Endothelial cell of hepatic sinusoid (primary cell): Measurements from ENCODE around the gene HCN2.

Experiments
- in situ Hi-C: cut with HindIII; loops from 2 replicates; pipeline ENCODE4 v1.10.0; 2017; ENCODE audit warnings: low sequenced_read_pairs

HCN2 gene

DNA sequence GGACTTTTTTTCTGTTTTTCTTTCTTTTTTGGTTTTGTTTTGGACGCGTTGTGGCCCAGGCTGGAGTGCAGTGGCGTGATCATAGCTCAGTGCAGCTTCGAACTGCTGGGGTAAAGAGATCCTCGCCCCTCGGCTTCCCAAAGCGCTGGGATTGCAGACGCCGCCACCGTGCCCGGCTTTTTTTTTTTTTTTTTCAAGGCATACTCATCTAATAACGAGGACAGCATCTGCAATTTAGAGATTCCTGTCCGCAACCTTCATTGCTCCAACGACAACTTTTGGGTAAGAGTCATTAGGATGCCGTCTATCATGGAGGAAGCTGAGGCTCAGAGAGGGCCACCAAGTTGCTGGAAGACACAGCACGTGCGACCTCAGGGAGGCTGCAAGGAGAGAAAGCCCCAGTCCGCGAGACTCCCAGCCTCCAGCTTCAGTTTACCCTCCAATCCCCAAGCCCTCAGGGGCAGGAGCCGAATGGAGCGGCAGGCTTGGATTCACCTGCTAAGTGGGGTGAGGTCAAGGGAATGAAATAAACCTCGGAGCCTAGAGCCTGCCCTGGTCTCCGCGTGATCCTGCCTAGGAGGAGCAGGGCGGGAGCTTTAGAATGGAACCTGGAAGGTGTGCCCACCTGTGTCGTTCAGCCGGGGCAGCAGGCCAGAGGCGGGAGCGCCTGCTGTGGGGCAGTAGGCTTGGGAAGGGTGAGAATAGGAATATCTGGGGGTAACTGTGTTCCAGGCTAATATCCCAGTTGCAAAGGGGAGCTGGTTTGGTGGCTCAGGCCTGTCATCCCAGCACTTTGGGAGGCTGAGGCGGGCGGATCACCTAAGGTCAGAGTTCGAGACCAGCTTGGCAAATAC is 44.3 kb downstream of the HCN2 start:
- in situ Hi-C loops: no loop called here

DNA sequence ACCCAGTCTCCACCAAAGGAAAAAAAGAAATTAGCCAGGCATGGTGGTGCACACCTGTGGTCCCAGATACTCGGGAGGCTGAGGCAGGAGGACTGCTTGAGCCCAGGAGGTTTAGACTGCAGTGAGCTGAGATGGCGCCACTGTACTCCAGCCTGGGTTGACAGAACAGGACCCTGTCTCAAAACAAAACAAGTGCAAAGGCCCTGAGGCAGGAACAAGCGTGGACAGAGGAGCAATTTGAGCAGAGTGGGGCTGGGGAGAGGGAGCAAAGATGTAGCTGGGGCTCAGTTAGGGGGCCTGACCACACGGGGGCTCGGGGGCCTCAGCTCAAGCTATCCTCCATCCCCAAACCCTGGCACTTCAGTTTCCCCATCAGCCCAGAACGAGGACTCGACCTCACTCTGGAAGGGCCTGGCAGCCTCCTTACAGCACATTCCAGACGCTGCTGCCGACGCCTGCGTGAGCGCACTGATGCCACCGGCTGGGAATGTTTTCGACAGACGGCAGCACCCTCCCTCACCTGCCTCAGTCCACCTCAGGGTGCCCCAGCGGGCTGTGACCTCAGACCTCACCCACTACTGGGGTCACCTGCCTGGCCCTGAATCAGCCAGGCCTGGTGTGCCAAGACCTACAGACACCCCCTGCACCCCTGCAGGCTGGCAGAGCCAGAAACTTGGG is 45.4 kb downstream of the HCN2 start:
- in situ Hi-C loops: no loop called here

DNA sequence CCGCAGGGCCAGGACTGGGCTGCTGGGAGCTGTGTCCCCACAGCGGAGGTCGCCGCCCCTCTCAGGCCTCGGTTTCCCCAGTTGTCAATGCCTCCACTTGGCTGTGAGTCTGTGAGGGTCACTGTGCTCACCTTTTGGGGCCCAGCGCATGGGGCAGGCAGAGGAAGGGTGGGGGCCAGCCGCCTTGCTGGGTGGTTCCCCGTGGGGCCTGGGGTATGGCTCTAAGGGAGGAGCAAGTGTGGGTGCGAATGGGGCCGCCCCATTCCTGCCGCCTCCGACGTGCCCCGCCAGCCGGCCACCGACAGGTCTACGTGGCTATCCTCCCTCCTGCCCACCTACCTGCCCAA is 49.2 kb downstream of the HCN2 start:
- in situ Hi-C loops: no loop called here

DNA sequence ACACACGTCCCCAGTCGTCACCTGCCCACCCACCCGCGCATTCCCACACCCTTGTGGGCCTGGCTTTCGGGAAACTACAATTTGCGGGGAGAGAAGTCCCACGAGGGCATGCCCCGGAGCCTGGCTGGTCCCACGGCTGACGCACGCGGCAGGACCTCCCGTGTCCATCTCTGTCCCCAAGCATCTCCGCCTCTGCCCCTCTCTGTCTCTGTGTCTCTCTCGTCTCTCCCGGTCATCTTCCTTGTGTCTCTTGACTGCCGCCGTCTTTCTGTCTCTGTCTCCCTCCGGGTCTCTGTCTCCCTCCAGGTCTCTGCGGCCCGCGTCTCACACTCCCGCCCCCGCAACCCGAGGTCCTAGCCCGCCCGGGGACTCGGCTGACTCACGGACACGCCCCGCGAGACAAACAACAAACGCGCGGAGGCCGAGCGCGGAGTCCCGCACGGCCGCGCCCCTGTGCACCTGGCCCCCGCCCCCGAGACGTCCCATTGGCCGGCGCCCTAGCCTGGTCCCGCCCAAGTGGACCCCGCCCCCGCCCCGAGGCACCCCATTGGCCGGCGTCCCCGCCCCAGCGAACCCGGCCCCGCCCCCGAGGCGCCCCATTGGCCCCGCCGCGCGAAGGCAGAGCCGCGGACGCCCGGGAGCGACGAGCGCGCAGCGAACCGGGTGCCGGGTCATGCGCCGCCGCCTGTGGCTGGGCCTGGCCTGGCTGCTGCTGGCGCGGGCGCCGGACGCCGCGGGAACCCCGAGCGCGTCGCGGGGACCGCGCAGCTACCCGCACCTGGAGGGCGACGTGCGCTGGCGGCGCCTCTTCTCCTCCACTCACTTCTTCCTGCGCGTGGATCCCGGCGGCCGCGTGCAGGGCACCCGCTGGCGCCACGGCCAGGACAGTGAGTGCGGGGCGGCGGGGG is 49.8 kb downstream of the HCN2 start, which contains the start of gene FGF22:
Gene FGF22, plus strand, starts transcription at position 627 of the 908 bp plus-strand sequence. Its CDS starts 47 bp downstream, at position 674.
- in situ Hi-C loops: no loop called here

DNA sequence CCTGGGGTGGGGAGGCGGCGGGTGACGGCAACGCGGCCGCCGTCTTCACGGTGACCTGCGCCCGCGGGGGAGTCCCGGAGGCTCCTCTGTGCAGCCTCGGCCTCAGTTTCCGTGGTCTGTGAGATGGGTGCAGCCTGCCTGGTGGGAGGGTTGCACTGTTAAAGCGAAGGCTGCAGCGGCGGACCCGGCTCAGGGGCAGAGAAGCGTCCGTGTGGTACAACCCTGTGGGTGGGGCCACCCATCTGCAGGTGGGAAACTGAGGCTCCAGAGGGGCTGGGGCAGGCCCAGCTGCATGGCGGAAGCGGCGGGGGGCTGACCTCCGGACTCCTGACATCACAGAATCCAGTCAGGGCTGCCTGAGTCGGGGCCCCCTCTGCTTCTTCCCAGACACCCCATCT is 50.5 kb downstream of the HCN2 start:
- in situ Hi-C loops: no loop called here

DNA sequence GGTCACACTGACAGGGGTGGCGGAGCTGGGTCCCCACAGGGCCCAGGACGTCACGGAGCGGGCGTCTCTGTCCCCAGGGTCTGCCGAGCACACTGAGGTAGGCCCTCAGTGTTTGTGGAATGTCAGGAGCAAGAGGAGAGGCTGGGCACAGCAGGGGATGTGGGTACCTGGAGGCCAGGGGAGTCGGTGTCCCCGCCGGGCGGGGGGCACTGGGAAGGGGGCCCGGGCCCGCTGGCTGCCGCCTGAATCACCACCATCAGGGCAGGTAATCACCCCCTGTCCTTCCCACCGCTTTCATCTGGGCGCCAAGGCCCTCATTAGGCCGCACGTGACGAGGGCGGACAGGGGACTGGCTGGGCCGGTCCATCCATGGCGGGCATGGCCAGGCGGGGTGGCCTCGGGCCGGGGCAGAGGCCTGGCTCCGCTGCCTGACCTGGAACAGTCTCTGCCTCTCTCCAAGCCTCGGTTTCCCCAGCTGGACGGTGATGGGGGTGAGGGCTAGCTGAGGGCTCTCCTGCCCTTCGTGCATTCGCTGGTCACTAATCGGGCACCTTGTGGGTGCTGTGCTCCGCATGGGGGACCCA is 51.0 kb downstream of the HCN2 start:
- in situ Hi-C loops: no loop called here

DNA sequence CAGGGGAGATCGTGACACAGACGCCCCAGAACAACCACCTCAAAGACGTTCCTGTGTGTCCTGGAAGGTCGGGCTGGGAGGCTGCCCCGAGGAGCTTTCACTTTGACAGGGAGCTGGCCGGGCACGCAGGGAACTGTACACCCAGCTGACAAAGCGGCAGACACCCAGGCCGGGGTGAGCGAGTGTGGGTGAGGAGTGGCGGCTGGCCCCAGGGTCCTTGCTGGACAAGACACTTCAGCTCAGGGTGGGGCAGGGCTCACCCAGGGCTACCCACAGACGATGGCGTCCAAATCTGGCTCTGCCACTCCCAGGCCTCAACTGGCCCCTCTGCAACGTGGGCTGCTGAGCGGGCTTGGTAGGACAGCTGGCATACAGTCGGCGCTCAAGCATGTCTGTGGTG is 52.0 kb downstream of the HCN2 start:
- in situ Hi-C loops: no loop called here

DNA sequence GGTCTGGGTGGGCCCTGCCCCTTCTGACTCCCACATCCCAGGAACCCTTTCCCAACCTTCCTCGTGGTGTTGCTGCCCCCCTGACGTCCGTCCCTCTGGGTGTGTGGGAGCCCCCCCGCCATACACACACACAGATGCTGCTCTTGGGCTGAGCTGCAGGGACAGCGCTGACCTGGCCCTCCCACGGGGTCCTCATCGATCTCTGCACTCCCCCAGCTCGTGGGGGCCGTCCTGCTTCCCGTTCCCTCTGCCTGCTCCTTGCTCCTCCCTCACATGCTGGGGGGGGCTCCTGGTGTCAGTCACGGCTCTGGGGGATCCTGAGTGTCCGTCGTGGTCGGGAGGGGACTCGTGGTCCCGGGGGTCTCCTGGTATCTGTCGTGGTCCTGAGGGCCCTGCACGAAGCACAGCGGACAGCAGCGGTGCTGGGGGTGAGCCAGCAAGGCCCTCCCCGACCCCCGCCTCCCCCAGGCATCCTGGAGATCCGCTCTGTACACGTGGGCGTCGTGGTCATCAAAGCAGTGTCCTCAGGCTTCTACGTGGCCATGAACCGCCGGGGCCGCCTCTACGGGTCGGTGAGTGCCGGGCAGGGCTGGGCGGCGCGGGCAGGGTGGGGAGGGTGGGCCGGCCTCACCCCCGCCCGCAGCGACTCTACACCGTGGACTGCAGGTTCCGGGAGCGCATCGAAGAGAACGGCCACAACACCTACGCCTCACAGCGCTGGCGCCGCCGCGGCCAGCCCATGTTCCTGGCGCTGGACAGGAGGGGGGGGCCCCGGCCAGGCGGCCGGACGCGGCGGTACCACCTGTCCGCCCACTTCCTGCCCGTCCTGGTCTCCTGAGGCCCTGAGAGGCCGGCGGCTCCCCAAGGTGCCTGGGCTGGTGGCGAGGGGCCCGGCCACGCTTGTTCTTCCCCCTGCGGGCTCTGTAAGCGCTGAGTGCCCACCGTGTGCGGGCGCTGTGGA is 53.4 kb downstream of the HCN2 start:
- in situ Hi-C loops: no loop called here

DNA sequence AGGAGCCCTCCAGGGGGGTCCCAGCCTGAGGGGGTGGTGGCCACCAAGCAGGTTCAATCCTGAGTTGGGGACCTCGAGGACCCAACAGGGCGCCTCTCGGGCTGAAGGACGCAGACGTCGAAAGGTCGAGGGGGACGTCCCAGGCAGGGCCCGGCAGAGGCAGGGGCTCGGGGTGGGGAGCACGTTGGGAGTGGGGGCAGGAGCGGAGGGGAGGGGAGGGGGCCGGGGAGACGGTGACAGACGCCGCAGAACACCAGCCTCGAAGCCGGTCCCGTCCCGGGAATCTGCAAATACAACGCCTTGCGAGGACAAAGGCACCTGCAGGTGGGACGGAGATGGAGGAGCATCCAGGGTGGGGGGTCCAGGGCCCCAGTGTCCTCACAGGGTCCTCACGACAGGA is 54.1 kb downstream of the HCN2 start:
- in situ Hi-C loops: no loop called here

DNA sequence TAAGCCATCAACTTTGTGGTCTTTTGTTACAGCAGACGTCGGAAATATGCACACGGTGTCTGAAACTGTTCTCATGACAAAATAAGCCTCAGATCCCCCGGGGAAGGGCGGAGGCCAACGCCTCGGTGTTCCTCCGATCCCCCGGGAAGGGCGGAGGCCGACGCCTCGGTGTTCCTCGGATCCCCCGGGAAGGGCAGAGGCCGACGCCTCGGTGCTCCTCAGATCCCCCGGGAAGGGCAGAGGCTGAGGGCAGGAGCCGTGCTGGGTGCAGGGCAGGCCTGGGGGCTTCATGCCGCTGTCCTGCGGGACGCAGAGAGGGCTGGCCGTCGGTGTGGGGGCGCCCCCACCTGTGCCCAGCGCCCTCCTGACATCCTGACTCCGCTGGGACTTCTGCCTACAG is 54.7 kb downstream of the HCN2 start:
- in situ Hi-C loops: no loop called here

DNA sequence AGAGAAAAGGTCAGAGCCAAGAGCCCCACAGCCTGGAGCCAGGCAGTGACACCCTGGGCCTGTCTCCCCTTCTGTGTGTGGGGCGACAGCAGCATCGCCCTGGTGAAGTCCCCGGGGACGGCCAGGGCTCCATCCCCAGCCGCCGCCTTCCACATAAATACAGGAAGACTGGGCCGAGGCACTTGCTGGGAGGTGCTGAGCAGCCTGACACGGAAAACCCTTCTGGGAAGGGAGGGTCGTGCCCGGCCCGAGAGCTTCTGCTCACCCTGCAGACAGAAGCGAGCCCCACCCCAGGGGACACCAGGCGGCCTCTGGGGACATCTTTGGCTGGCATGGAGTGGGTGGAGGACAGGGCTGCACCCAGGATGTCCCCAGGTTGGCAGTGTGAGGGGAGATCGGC is 55.1 kb downstream of the HCN2 start:
- in situ Hi-C loops: no loop called here

DNA sequence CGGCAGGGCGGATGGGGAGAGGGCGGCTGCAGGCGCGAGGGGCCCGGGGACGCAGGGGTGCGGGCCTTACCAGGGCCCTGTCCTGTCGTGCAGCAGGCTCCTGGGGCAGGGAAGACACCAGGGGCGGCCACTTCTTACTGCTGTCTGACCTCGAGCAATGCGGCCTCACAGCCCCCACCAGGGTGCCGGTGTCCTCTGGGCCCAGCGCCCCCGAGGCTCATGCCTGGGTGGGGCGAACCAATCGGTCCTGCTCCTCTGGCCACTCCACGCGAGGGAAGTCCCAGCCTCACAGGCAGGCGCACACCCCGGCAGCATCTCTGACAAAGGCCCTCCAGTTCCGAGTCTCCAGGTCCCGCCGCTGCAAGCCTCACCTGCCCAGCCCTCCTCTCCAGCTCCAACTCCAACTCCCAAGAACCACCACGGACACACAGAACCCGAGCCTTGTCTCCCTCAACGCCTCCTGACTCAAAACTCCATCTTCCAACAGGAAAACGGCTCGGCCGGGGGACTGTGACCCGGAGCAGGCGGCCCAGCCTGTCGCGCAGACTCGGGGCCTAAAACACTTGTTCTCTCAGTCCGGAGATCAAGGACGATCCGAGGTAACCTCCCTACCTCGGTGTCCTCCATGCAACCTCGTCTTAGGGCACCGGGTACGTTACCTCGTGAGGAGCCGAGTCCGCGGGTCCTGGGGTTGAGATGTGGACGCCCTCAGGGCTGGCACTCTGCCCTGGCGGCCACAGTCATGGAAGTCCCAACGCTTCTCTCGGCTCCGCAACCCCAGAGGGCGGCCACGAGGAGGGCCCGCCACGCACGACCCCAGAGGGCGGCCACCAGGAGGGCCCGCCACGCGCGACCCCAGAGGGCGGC is 56.5 kb downstream of the HCN2 start:
- in situ Hi-C loops: no loop called here

DNA sequence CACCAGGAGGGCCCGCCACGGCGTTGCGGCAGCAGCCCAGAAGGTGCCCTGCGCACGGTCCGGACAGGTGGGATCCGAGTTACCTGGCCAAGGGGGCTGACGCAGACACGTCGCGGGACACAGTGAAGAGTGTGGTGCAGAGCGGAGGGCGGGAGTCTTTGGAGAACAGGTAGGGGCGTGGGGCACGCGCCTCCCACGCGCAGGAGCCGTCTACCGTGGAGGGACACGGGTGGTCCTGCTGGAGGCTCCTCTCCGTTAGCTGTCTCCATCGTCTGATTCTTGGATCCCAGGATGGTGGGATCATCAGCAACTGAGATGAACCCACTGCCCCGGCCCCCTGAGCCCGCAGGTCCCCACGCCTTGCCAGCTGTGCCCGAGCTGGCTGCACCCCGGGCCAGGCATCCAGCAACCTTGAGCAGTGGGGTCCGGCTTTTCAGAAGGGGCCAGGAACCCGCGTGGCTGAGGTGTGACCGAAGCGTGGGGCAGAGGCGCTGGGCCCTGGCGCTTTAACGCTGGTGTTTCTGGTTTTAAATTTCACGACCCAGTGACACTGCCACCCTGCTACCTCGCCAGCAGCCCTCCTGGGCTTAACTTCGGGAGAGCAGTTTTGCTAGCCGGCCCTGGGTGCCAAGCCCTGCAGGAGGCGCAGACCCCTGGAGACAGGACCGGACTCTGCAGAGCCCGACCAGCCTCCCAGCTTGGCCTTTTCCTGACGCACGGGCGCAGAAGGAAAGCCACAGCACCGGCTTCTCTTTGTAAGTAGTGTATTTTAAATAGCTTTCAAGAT is 57.3 kb downstream of the HCN2 start:
- in situ Hi-C loops: no loop called here

DNA sequence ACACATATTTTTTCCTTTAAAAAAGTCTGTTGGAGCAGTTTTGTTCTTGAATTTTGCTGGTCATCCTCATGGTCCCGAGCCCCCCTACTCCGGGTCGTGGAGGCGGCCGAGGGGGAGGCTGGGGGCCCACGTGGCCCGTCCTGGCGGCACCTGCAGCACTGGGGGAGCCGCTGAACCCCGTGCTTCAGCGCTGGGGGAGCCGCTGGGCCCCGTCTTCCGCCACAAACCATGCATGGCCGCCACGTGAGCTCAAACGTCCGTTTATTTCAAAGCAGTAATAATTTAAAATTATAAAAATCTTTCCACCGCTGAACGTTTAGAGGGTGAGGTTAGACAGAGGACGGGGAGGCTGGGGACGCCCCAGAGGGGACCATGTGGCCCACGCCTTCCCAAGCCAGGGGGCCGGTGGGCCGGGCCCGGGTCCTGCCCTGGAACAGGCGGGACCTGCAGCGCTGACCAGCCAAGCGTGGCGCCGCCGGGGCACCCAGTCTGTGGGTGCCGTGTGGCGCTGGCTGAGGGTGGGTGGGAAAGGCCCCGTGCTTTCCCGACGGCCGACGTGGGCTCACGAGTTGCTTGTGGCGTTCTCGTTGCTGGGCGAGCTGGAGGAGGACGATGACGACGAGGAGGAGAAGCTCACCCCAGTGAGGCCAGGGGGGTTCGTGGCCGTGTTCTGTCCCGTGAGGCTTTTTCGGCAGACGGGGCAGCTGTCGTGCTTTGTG is 58.0 kb downstream of the HCN2 start:
- in situ Hi-C loops: no loop called here

DNA sequence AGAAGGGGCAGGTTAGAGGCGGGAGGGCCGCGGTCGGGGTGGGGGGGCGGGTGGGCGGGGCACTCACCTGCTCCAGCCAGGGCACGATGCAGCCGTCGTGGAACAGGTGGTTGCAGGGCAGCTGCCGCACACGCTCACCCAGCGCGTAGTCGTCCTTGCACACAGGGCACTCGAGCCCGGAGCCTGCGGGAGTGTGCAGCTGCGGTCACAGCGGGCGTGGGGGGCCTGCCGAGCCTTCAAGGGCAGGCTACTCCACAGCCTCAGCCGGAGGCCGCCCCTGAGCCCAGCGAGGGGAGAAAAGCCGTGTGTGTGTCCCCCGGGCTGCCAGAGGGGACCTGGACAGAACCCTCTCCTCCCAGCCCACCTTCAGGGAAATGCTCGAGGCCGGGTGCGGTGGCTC is 58.6 kb downstream of the HCN2 start:
- in situ Hi-C loops: no loop called here

DNA sequence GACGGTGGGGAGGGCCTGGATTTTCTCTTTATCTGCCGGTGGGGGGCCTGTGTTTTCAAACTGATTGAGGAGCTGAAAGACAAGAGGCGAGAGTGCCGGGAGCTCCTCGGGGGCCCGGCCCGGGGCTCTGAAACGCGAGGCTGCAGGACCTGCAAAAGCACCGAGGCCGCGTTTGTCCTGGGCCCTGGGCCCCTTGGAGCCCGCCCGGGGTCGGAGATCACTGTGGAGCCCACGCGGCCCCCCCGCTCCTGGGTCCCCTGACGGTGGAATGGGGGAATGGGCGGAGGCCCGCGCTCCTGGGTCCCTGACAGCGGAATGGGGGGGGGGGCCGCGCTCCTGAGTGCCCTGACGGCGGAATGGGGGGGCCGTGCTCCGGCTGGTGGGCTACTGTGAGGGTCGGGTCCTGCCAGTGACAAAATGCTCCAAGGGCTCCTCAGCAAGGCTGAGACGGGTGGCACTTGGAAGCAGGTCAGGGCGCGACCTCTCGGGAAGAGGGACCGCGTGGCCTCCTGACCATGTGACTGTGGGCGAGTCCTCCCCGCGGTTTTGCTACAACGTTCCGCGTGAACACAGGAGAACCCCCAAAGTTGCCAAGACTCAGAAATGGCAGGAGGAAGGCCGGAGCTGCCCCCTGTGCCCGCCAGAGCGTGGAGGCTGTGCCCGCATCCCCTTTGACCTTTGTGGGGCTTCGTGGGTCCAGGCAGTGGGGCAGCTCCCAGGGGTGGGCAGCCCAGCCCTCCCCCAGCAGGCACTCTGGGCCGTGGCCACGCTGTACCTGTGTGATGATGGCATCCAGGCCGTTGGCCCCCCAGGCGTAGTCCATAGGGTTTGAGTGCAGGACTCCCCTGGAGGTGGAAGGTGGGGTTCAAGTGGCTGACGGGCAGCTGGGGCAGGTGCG is 59.5 kb downstream of the HCN2 start:
- in situ Hi-C loops: no loop called here

DNA sequence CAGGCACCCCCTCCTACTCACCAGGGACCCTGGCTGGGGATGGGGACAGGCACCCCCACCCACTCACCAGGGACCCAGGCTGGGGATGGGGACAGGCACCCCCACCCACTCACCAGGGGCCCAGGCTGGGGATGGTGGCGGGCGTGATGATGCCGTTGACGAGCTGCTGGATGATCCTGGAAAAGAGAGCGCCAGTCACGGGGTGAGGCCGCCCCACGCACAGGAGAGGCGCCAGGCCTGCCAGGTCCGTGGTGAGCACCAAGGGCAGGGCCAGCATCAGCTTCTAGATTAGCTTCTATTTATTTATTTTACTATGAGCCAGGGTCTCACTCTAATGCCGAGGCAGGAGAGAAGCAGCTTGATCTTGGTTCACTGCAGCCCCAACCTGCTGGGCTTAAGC is 60.4 kb downstream of the HCN2 start:
- in situ Hi-C loops: no loop called here
